ENCODE data around the gene SYT6.

The SYT6 gene, protein sequence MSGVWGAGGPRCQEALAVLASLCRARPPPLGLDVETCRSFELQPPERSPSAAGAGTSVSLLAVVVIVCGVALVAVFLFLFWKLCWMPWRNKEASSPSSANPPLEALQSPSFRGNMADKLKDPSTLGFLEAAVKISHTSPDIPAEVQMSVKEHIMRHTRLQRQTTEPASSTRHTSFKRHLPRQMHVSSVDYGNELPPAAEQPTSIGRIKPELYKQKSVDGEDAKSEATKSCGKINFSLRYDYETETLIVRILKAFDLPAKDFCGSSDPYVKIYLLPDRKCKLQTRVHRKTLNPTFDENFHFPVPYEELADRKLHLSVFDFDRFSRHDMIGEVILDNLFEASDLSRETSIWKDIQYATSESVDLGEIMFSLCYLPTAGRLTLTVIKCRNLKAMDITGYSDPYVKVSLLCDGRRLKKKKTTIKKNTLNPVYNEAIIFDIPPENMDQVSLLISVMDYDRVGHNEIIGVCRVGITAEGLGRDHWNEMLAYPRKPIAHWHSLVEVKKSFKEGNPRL

DNA sequence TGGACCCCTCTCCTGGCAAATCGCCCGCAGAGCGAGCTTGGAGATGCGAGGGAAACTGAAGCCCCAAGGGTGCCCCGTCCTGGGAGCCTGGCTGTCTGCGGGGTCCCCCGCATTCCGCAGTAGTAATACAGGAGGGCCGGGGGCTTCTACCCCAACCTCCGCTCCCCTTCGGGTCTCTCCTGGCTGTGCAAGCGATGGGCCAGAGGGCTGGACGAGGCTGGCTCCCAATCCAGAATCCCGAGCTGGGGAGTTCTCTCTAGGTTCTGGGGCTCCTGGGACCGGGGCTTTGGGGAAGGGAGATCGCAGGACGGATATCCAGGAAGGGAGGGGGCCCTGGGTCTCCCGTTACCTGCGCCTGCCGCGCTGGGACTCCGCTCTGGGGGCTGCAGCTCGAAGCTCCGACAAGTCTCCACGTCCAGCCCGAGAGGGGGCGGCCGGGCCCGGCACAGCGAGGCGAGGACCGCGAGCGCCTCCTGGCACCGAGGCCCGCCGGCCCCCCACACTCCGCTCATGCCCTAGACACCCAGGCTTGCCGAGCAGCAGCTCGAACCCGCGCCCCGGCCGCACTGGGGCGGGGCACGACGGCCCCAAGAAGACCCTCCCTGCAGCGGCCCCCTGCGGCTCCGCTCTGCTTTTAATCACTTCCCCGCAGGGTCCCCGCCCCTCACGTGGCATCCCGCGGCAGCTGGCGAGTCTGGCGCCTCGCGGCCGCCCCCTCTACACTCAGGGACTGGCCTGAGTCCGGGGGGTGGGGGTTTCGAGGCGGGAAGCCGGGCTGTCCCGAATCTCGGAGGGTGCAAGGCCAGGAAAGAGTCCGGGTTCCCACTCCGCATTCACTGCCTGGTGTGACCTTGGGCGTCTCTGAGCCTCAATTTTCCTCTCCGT is at the start of gene SYT6:
Gene SYT6, minus strand, starts transcription at position 609 of the 885 bp plus-strand sequence. Its CDS starts 97 bp downstream, at position 512.
- DNase-seq (ENCODE audit: low spot score), result no peak

- no peak for DNase-seq (ENCODE audit: low spot score)
These were observed 47.8 kb upstream of the SYT6 start for GRCh38 chr1:114201486-114201885.

DNA sequence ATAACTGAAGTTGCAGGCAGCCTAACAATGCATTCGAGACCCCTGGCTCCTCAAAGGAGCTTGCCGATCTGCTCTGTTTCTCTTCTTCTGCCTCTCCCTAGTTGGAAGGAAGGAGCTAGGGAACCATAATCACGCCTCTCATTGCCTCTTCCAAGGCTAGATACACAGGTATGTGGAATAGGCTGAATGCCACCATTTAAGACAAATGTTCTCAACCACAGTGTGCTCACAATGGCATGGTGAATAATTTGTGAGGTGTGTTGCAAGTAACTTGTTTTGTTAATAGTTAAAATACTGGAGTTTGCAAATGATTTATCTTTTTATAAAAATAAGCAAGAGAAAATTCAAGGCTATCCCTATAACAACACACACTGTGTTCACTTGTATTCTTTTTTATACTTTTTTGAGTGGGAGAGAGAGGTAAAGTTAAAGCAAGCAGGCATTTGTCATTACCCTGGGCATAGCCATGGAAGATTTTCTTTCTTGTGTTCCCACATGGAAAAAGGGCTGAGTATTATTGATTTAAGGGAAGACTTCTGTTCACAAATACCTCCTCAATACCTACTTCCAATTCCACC is 45.4 kb upstream of the SYT6 start:
- DNase-seq (ENCODE audit: low spot score), result no peak

GRCh38 chr1:114196992-114197907 is 43.6 kb upstream of the SYT6 start:
- no peak for DNase-seq (ENCODE audit: low spot score)

GRCh38 chr1:114195819-114196218 is 42.1 kb upstream of the SYT6 start:
- no peak for DNase-seq (ENCODE audit: low spot score)

DNA sequence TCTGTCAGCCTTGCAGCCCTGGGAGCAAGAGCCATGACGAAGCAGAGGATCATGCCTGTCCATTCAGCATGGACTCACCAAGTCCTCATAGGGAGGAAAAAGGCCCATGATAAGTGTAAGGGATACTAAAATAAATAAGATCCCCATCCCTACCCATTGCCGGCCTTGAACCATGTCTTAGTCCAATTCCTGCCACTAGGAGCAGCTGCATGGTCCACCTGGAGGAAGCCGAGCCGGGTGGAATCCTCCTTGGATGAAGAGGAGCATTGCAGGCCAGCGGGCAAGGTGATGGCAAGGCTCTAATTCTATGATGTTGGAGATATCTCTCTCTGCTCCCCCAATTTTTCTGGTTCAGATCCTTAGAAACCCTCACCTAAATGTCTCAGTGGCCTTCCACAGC is 38.7 kb upstream of the SYT6 start:
- DNase-seq (ENCODE audit: low spot score), result no peak

GRCh38 chr1:114189398-114189797 is 35.7 kb upstream of the SYT6 start:
- no peak for DNase-seq (ENCODE audit: low spot score)

DNA sequence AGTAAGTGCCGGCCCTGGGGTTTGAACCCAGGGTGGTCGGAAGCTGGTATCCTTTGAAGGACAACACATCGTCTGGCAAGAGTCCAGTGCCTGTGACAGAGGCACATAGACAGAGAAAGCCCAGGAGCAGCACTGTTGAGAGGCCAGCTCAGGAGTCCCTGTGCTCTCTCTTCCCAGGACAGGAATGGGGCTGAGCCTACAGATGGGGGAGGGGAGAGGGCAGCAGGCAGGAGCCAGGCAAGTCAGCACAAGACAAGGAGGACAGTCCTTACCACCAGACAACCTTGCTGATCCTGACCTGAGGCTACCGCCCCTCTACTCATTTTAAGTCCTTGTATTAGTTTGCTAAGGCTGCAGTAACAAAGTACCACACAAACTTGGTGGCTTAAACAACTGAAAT is 27.7 kb upstream of the SYT6 start:
- no peak for DNase-seq (ENCODE audit: low spot score)

DNA sequence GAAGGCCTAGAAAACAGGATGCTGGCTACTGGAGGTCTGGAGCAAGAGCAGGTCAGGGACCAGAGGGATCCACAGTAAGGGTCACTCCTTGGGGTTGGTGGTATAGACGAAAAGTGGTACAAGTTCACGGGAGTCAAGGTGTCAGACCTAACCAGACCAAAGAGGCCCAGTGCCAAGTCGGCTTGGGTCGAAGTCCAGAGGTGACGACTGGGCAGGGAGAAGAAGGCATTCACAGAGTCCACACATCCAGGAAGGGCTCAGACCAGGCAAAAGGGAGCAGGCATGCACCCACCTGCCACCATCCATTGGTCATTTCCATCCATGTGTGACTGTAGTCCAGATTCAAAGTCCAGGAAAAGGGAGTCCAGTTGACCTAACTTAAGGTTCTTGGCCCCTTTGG is 27.1 kb upstream of the SYT6 start:
- DNase-seq (ENCODE audit: low spot score), result no peak

DNA sequence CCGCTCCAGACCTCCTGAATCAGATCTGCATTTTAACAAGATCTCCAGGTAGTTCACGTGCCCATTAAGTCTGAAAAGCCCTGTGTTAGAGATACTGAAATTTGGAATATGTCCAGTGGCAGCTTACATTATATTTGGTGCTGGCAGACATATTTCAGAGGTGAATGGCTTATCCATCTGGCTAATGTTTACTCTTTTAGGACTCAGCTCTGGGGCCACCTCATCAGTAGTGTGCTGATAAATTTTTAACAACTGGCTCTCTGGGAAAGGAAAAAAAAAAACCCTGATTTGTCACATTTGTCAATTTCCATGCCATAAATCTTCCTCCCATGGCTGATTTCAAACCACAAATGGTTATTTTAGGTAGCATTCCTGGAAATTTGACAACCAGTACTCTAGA is 25.3 kb upstream of the SYT6 start:
- no peak for DNase-seq (ENCODE audit: low spot score)

- DNase-seq (ENCODE audit: low spot score), result no peak
These were observed 23.6 kb upstream of the SYT6 start for GRCh38 chr1:114177282-114177681.

DNA sequence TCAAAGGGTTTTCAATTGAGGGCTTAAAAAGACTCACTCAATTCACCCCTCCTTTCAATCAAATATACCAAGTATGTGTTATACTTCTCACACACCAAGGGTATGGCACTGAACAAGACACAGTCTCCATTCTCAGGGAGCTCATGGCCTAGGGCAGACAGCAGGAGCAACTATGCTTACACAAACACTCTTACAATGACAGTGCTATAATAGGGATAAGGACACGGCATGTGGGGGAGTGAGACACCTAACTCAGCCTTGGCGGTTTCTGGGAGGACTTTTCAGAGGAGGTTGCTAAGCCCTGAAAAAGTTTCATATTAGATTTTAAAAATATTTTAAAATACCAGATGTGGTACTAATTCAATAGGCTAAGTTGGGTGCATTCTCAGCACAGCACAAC is 22.7 kb upstream of the SYT6 start:
- no peak for DNase-seq (ENCODE audit: low spot score)

DNA sequence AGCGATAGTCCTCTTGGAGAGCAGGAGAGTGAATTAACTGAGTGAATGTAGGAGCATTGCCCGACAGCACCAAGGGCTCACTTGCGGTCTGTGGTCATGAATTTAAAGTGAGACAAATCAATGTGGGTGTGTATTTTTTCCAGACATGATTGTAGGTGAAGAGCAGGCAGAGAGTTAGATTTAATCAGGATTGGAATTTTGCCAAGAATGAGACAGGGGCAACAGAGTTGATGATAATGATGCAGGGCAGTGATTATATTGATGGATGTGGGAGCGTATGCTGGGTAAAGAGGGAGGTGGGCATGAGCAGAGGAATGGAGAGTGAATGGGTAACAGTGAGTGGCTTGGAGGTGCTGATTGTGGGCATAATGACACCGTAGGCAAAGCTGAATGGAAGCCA is 20.0 kb upstream of the SYT6 start:
- no peak for DNase-seq (ENCODE audit: low spot score)

DNA sequence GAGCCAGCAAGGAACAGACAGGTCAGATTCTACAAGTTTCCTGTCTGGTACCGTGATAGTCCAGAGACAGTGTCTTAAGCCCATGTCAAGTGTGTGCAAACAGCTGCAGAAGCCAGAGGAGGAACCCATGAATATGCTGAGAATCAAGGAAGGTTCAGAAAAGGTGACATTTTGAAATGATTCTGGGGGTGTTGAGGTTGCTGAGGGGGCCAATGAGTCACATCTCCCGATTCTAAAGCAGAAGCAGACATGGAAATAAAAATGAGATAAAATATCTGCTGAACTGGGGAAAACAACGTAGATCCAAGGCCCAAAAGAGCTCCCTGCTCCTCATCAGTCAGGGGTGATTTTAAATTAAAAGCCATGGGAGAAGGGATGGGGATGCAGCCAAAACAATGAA is 15.8 kb upstream of the SYT6 start:
- DNase-seq (ENCODE audit: low spot score), result no peak

DNA sequence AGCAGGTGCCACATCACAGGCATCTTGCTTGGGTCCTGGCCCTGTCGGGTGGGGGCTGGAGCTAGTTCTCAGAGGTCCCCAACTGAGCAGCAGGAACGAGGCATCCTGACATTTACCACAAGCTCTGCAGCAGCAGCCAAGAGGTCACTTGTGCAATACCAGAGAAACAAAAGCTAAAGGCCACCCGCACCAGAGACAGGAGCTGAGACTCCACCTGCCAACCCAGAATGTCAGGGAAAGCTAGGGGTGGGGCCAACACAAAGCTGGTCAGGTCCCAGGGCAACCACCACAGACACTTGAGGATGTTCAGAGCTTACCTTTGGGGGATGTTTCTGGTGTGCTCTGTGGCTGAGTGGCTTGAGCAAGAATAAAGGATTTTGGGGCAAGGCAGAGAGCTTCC is 13.6 kb upstream of the SYT6 start:
- DNase-seq (ENCODE audit: low spot score), result no peak

DNA sequence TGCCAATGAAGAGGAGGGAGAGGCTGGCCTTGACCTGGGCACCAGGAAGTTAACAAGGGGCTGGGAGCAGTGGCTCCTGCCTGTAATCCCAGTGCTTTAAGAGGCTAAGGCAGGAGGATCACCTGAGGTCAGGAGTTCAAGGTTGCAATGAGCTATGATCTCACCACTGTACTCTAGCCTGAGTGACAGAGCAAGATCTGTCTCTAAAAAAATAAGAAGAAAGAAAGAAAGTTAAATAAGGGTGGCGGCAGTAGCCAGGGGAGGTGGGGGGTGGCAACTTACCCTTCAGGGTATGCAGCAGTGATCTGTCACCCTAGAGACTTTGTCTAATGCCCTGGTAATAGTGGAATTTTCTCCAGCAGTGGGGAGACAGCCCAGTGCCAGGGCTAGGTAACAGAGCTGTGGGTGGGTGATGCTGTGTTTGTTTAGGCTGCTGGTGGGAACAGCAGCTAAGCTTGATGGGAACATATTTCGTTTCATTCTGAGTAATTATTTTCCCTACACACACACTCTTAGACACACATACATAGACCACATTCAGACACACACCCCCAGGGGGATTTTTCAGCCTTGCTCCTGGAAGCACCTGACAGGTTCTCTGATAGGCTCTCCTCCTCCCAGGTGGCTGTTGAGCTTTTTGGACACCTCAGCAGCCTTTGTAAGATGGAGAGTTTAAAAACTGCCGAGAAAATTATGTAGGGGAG is 11.3 kb upstream of the SYT6 start:
- no peak for DNase-seq (ENCODE audit: low spot score)

DNA sequence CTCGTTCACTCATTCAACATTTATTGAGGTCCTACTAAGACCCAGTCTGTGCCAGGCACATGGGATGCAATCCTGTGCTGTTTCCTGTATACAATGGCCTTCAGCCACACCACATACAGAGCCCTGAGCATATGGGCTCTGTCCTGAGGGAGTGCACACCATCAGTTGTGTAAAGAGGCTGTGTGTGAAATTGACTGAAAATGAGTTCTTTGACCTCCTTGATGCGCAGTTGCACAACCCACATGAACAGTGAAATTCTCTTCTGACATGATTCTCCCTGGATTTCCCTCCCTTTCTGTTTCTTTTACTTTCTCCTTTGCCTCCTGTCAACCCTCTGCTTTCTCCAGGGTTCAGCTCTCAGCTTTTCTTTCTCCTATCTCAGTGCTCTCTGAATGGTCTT is 6.3 kb upstream of the SYT6 start:
- no peak for DNase-seq (ENCODE audit: low spot score)

- no peak for DNase-seq (ENCODE audit: low spot score)
These were observed 3.6 kb upstream of the SYT6 start for GRCh38 chr1:114157275-114157660.

GRCh38 chr1:114156538-114157274 is 3.0 kb upstream of the SYT6 start:
- no peak for DNase-seq (ENCODE audit: low spot score)

DNA sequence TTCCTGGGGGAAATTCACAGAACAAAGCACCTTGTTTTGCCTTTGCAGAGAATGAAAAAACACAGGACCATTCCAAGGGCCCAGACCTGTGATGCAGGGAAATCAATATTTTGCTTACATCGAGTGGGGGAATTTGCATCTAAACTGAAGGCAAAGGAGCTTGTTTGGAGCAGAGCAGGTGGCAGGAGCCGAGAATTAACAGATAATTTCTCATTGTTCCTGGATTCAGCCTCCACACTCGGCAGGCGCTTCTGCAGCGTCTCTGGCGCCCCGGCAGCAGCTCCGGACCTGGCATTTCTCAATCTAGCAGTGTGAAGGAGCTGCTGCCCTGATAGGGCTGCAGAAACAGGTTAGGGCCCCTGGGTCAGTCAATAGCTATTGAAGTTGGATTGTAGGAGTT is 2.0 kb upstream of the SYT6 start:
- no peak for DNase-seq (ENCODE audit: low spot score)

All from germinal center (tissue), 1 donor.